HFFc6 (cell line): ENCODE data around the gene SLC52A1. TPM values are rescaled to one million over a fixed set of nuclear protein-coding genes. Genes with fewer than 3 reads are reported as not detected.
A peak's percentile ranks its signal among the peaks of the same experiment; 100 is the strongest.

ENCODE experiments used
- DNase-seq: peaks from one replicate; pipeline ENCODE4 v3.0.0-alpha.2; 2018
- H3K27ac Mint-ChIP-seq: 2 replicates; pipeline ENCODE4 v1.8.0; 2020; ENCODE audit warnings: mild to moderate bottlenecking, mixed read lengths
- H3K27me3 Mint-ChIP-seq: 2 replicates; pipeline ENCODE4 v1.8.0; 2021; ENCODE audit warnings: mild to moderate bottlenecking, moderate library complexity, mixed read lengths; ENCODE audit not compliant: insufficient read depth
- H3K36me3 Mint-ChIP-seq: 2 replicates; pipeline ENCODE4 v1.8.0; 2021; ENCODE audit warnings: low read depth, mixed read lengths
- H3K4me1 Mint-ChIP-seq: 2 replicates; pipeline ENCODE4 v1.8.0; 2020; ENCODE audit warnings: low read depth, mixed read lengths
- H3K4me3 Mint-ChIP-seq: 2 replicates; pipeline ENCODE4 v1.8.0; 2020; ENCODE audit warnings: mild to moderate bottlenecking, moderate library complexity, mixed read lengths
- H3K9me3 Mint-ChIP-seq: 2 replicates; pipeline ENCODE4 v1.8.0; 2020; ENCODE audit warnings: mild to moderate bottlenecking, mixed read lengths
- CTCF ChIP-seq: fragments of 200-600 bp; sonication (generic); IDR thresholded peaks from 2 replicates; pipeline ENCODE4 v1.5.0; 2021; ENCODE audit warnings: antibody characterized with exemption, mild to moderate bottlenecking
- total RNA-seq, 6 experiments: library from RNA; stranded (reverse); fragmentation: NEBNext Ultra II Directional; extraction: Animal tissue kit (Norgen Biotek cat#: 25700); gene quantifications; 2 replicates in 1 of 6; 3 replicates in 5 of 6; pipeline ENCODE4 v1.2.3, GENCODE V29; 2021

Gene SLC52A1
- total RNA-seq, 6 experiments from 2014 or later = 0.12 TPM; not detected in 5

GRCh38 chr17:5003214-5003867, 31.9 kb downstream of the SLC52A1 start:
- Mint-ChIP-seq H3K27me3 (peaks cover 3% of the 10 kb centered on the region), H3K4me3 (no peak overlapping the region), H3K4me1 (peaks cover 19% of the 10 kb centered on the region), H3K36me3 (peaks cover 52% of the 10 kb centered on the region), H3K9me3 (no peaks in the 10 kb centered on the region), H3K27ac (no peak overlapping the region)
- no peak for DNase-seq
- TF ChIP-seq CTCF = no peak

- Mint-ChIP-seq H3K4me3 (no peak overlapping the region), H3K9me3 (no peaks in the 10 kb centered on the region), H3K36me3 (peaks cover 41% of the 10 kb centered on the region), H3K27me3 (peaks cover 3% of the 10 kb centered on the region; the same call in 1 of the 2 replicates), H3K27ac (no peak overlapping the region), H3K4me1 (peaks cover 19% of the 10 kb centered on the region)
- no peak for DNase-seq
- no peak for TF ChIP-seq CTCF
Observed at GRCh38 chr17:5002121-5002788, 33.0 kb downstream of the SLC52A1 start.

DNA sequence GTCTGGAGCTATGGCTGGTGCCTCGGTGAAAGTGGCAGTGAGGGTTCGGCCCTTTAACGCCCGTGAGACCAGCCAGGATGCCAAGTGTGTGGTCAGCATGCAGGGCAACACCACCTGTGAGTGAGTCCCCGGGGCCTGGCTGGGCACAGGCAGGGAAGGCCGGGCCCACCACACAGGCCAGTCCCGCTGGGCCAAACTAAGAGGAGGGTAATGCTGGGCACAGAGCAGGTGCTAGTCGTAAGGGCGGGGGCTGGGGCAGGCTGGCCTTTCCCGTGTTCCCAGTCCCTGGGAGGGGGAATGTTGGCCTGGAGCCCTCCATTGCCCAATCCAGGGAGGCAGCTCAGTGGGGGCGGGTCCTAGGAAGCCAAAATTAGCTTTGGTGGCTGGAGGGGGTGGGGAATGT, 35.0 kb downstream of the SLC52A1 start:
- peak overlapping the region; percentile 88 for H3K4me3 Mint-ChIP-seq
- no peak for DNase-seq
- TF ChIP-seq CTCF = no peak
- peaks cover 30% of the 10 kb centered on the region for H3K36me3 Mint-ChIP-seq
- H3K27ac Mint-ChIP-seq = peak overlapping the region; percentile 26; the same call in 1 of the 2 replicates
- H3K4me1 Mint-ChIP-seq = peaks cover 23% of the 10 kb centered on the region
- H3K27me3 Mint-ChIP-seq = no peaks in the 10 kb centered on the region
- no peaks in the 10 kb centered on the region for H3K9me3 Mint-ChIP-seq

GRCh38 chr17:4999430-5000093, 35.7 kb downstream of the SLC52A1 start:
- no peak for TF ChIP-seq CTCF
- H3K27me3 Mint-ChIP-seq = no peaks in the 10 kb centered on the region
- no peak for DNase-seq
- H3K4me1 Mint-ChIP-seq = peaks cover 23% of the 10 kb centered on the region
- H3K9me3 Mint-ChIP-seq = no peaks in the 10 kb centered on the region
- H3K36me3 Mint-ChIP-seq = peaks cover 23% of the 10 kb centered on the region
- peak overlapping the region; percentile 88 for H3K4me3 Mint-ChIP-seq
- H3K27ac Mint-ChIP-seq = peak overlapping the region; percentile 26; the same call in 1 of the 2 replicates

DNA sequence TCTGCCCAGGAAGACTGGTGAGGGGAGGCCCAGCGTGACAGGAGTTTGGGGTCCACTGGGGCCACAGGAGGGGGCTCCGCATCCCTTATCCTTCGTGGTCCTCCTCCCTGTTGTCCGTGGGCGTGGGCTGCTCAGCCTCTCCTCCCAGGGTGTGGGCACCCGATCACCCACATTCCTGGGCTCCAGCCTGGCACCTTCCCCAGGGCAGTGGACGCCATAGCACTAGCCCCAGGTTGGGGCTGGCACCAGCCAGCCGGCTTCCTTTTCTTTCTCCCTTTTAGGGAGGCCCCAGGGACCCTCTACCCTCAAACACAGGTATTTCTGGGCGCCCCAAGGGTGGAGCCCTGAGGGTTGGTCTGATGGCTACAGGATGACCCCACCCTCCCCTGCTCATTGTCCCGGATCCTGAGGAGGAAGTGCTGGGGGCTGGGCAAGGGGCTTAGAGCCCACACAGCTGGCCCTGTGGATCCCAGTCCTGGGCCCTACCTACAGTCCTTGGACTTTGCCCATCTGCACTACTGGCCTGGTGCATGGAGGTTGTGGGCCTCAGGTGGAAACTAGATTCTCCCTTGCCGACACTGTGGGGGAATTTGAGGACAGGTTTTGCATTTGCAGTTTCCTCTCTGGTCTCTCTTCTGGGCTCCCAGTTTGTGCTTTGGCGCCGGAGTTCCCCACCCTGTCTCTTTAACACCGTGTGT, 36.3 kb downstream of the SLC52A1 start:
- peak overlapping the region; percentile 20 for H3K27ac Mint-ChIP-seq
- peaks cover 17% of the 10 kb centered on the region for H3K36me3 Mint-ChIP-seq
- TF ChIP-seq CTCF = no peak
- H3K27me3 Mint-ChIP-seq = 0 out of 2 replicates have a peak, but pooled peaks cover 2% of the 10 kb centered on the region
- H3K4me3 Mint-ChIP-seq = peak overlapping the region; percentile 88
- H3K9me3 Mint-ChIP-seq = no peaks in the 10 kb centered on the region
- peaks cover 23% of the 10 kb centered on the region for H3K4me1 Mint-ChIP-seq
- DNase-seq = no peak
